GM12878 (cell line): ENCODE results near the gene ANP32E. TPM values are rescaled to one million over a fixed set of nuclear protein-coding genes. Genes with fewer than 3 reads are reported as not detected.

ENCODE experiments used
- ATAC-seq: fragments of 200-7000 bp; cut with Tn5 transposase; 3 replicates; pipeline ENCODE4 v1.9.1; 2020; ENCODE audit warnings: mild to moderate bottlenecking, moderate library complexity
- BruUV-seq: library from RNA; stranded (reverse); fragments of 400-500 nt; replicated peaks from 2 replicates; lab custom pipeline; 2021; lab: Mats Ljungman, UMichigan
- CTCF ChIA-PET: fragments of 300-600 bp; sonication (Branson Sonifier 250); formaldehyde crosslinking; extraction: SDS; loops from one replicate; lab custom pipeline; 2021; ENCODE audit warnings: inconsistent platforms; lab: Yijun Ruan, JAX
- POLR2A ChIA-PET: fragments of 350-600 bp; formaldehyde crosslinking; extraction: SDS; loops from one replicate; lab custom pipeline; 2021; ENCODE audit warnings: inconsistent platforms; lab: Charles Lee
- RAD21 ChIA-PET: fragments of 300-600 bp; sonication (Branson Sonifier 250); formaldehyde crosslinking; loops from one replicate; lab custom pipeline; 2023; ENCODE audit warnings: antibody characterized with exemption; ENCODE audit not compliant: unreplicated experiment; lab: Charles Lee
- SMC1A ChIA-PET: fragments of 300-600 bp; sonication (Branson Sonifier 250); formaldehyde crosslinking; loops from one replicate; lab custom pipeline; 2023; ENCODE audit not compliant: unreplicated experiment, uncharacterized antibody; lab: Charles Lee
- DNase-seq: peaks from one replicate; pipeline ENCODE4 v3.0.0-alpha.2; 2011; ENCODE audit warnings: low read depth, low spot score
- FAIRE-seq: peaks from 3 replicates; lab custom pipeline; 2011; peaks lifted over from hg19 to GRCh38; lab: Jason Lieb, UNC
- H2AFZ ChIP-seq: 2 replicates; pipeline ENCODE4 v1.6.0; 2011; ENCODE audit warnings: low read depth, low read length, control low read depth; ENCODE audit not compliant: control insufficient read depth
- H3K27ac ChIP-seq: 2 replicates; pipeline ENCODE4 v1.5.1; 2011; ENCODE audit warnings: control low read depth; ENCODE audit not compliant: control insufficient read depth, insufficient read depth
- H3K27me3 ChIP-seq, 2 experiments: replicated peaks in 1 of 2; 2 replicates each; pipeline versions ENCODE4 v1.6.0 to v1.6.1; 2011; ENCODE audit warnings: low read length in 1 of 2; ENCODE audit not compliant: control insufficient read depth in 2 of 2, insufficient read depth in 2 of 2
- H3K36me3 ChIP-seq, 2 experiments: 2 replicates each; pipeline ENCODE4 v1.5.1; 2011; ENCODE audit warnings: low read length in 1 of 2; ENCODE audit not compliant: control insufficient read depth in 2 of 2, insufficient read depth in 2 of 2
- H3K4me1 ChIP-seq: 2 replicates; pipeline ENCODE4 v1.6.1; 2011; ENCODE audit warnings: mild to moderate bottlenecking, low read length, moderate library complexity, mixed read lengths; ENCODE audit not compliant: control insufficient read depth, insufficient read depth
- H3K4me2 ChIP-seq: 2 replicates; pipeline ENCODE4 v1.6.0; 2011; ENCODE audit warnings: control low read depth; ENCODE audit not compliant: control insufficient read depth, insufficient read depth
- H3K4me3 ChIP-seq: fragments of 200-600 bp; sonication (generic); 2 replicates; pipeline ENCODE4 v1.5.1; 2016
- H3K79me2 ChIP-seq: 2 replicates; pipeline ENCODE4 v1.6.0; 2011; ENCODE audit warnings: low read length; ENCODE audit not compliant: control insufficient read depth, insufficient read depth
- H3K9ac ChIP-seq: 2 replicates; pipeline ENCODE4 v1.8.0; 2011; ENCODE audit warnings: low read length, control low read depth, mixed read lengths; ENCODE audit not compliant: control insufficient read depth, insufficient read depth
- H3K9me3 ChIP-seq: replicated peaks from 3 replicates; pipeline ENCODE4 v1.5.1; 2011; ENCODE audit warnings: mild to moderate bottlenecking, low read length; ENCODE audit not compliant: control insufficient read depth, insufficient read depth
- H4K20me1 ChIP-seq: 2 replicates; pipeline ENCODE4 v1.6.0; 2011; ENCODE audit not compliant: control insufficient read depth, insufficient read depth
- FOS ChIP-seq: IDR thresholded peaks from 3 replicates; pipeline ENCODE4 v1.6.1; 2011; ENCODE audit warnings: borderline replicate concordance; ENCODE audit not compliant: insufficient read length; ENCODE audit errors: extremely low read depth
- JUNB ChIP-seq: IDR thresholded peaks from 2 replicates; pipeline ENCODE4 v1.6.1; 2016; ENCODE audit warnings: antibody characterized with exemption, mild to moderate bottlenecking
- MTA2 ChIP-seq: fragments of 450-650 bp; IDR thresholded peaks from 2 replicates; pipeline ENCODE4 v1.6.1; 2016; ENCODE audit warnings: low read depth, mild to moderate bottlenecking, moderate library complexity
- RAD21 ChIP-seq: IDR thresholded peaks from 2 replicates; pipeline ENCODE4 v1.6.1; 2011; ENCODE audit warnings: mild to moderate bottlenecking, low read depth, low read length, moderate library complexity; ENCODE audit not compliant: insufficient read depth
- RCOR1 ChIP-seq: conservative IDR thresholded peaks from 2 replicates; pipeline ENCODE4 v1.6.1; 2012; ENCODE audit warnings: low read depth, low read length, improper control_type of control experiment
- SUZ12 ChIP-seq: fragments of 200-600 bp; sonication (generic); IDR thresholded peaks from one replicate; pipeline ENCODE4 v1.6.1; 2018; ENCODE audit warnings: antibody characterized with exemption, mild to moderate bottlenecking; ENCODE audit not compliant: unreplicated experiment
- ZNF207 ChIP-seq: fragments of 450-650 bp; IDR thresholded peaks from 2 replicates; pipeline ENCODE4 v1.6.1; 2014; ENCODE audit warnings: antibody characterized with exemption, mild to moderate bottlenecking, borderline replicate concordance
- WGBS: methylation state at CpG from one replicate; pipeline ENCODE4 v1.1.6; 2016; ENCODE audit warnings: low lambda C conversion rate; ENCODE audit not compliant: insufficient replicate concordance, insufficient coverage; ENCODE audit errors: missing lambda C conversion rate; 5-methylcytosine and 5-hydroxymethylcytosine counted together
- in situ Hi-C: fragments of 300-500 bp; cut with MboI; formaldehyde crosslinking; loops from 9 replicates; pipeline ENCODE4 v1.14.3; 2018; ENCODE audit warnings: mixed read lengths
- intact Hi-C: fragments of 100-400 bp; cut with micrococcal nuclease; formaldehyde crosslinking; loops from one replicate; pipeline ENCODE4 v1.14.2; 2022; ENCODE audit not compliant: unreplicated experiment
- polyA plus RNA-seq, 11 experiments: library from polyadenylated mRNA; depleted of rRNA in 4 of 11; unstranded in 6 of 11; stranded (reverse) in 5 of 11; fragments of >200 nt; fragmentation: Nextera tagmentation in 4 of 11; fragmentation: Illumina TruSeq in 1 of 11; extraction: Ambion mirVana in 4 of 11; extraction: Trizol in 1 of 11; gene quantifications; 1 replicate in 1 of 11; 2 replicates in 10 of 11; pipeline versions ENCODE4 v1.2.1 to v1.2.3, GENCODE V29; 2011 to 2016; ENCODE audit warnings: inconsistent platforms in 2 of 11, missing spikeins in 2 of 11, low read depth in 1 of 11
- total RNA-seq, 4 experiments: library from RNA; depleted of rRNA in 3 of 4; stranded (reverse); fragments of >200 nt in 3 of 4; fragmentation: Illumina TruSeq in 1 of 4; extraction: Trizol in 1 of 4; gene quantifications; 2 replicates each; pipeline versions ENCODE4 v1.2.1 to v1.2.3, GENCODE V29; 2013 to 2021
- TF ChIP-seq, protein P1 (sequence below): fragments of 150-350 bp; IDR thresholded peaks from 2 replicates; pipeline ENCODE4 v1.6.1; 2014; ENCODE audit warnings: mild to moderate bottlenecking, low read depth, low read length
- TF ChIP-seq, protein P2 (sequence below): IDR thresholded peaks from 2 replicates; pipeline ENCODE4 v1.6.1; 2011; ENCODE audit warnings: mild to moderate bottlenecking, low read depth, low read length, moderate library complexity; ENCODE audit not compliant: insufficient replicate concordance
- TF ChIP-seq, protein P3 (sequence below): fragments of 450-650 bp; IDR thresholded peaks from 2 replicates; pipeline ENCODE4 v1.6.1; 2017; ENCODE audit warnings: mild to moderate bottlenecking, low read depth, inconsistent platforms; ENCODE audit not compliant: poor library complexity, severe bottlenecking
- TF ChIP-seq, protein P4 (sequence below): fragments of 450-650 bp; formaldehyde crosslinking; IDR thresholded peaks from 2 replicates; pipeline ENCODE4 v1.4.0; 2022; ENCODE audit warnings: mild to moderate bottlenecking, moderate library complexity
- TF ChIP-seq, protein P5 (sequence below): fragments of 450-650 bp; IDR thresholded peaks from 2 replicates; pipeline ENCODE4 v1.6.1; 2016; ENCODE audit warnings: mild to moderate bottlenecking

Gene ANP32E
- total and polyA plus RNA-seq, 10 of the 15 experiments (the other 5 are each of a cell fraction or from before 2014, with no cell fraction given), result 59.2 to 250 (median 121) TPM

DNA sequence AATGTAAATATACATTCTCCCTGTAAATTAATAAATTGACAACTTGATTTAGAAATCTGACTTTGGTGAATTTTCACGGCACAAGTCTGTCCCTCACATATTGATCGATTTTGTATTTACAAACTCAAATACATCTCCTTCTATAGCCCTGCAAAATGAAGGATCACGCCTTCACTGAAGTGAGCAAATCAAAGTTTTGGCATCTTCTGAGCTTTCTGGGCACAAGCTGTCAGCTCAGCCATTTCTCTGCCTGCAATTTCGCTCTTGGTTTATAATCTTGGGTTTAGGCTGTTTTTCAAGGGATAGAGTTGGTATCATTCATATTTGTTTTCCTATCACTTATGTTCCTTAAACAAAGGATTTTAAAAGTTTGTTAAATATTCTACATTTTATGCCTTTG is 25.8 kb downstream of the ANP32E start:
- DNase-seq (no peak), ATAC-seq (no peak), FAIRE-seq (no peak)
- no peaks in the 10 kb centered on the region for H3K4me1 ChIP-seq
- H4K20me1 ChIP-seq, result no peaks in the 10 kb centered on the region
- no TSS peak for BruUV-seq
- no peaks in the 10 kb centered on the region for H3K27me3 ChIP-seq
- no peak overlapping the region for H3K4me2 ChIP-seq
- SMC1A ChIA-PET, result interaction anchor here (0.8 to 1.2 kb wide), 2 partner anchors 9 to 23 kb away, joined by 3 read pairs; no protein-coding TSS in a partner anchor
- RAD21 ChIA-PET, result no interaction called here
- no peak overlapping the region for H3K27ac ChIP-seq
- in situ Hi-C loops, result no loop called here
- no peaks in the 10 kb centered on the region for H3K79me2 ChIP-seq
- CTCF ChIA-PET, result no interaction called here
- H3K9me3 ChIP-seq, result no peaks in the 10 kb centered on the region
- intact Hi-C loops, result no loop called here
- H3K4me3 ChIP-seq, result no peak overlapping the region
- H3K9ac ChIP-seq, result no peak overlapping the region
- H2AFZ ChIP-seq, result no peak overlapping the region
- POLR2A ChIA-PET, result no interaction called here
- no peaks in the 10 kb centered on the region for H3K36me3 ChIP-seq
- 70% methylated on average over 4 of the region's 4 CpGs for WGBS
- no peak for TF ChIP-seq MTA2
- no peak for TF ChIP-seq ZNF207
- TF ChIP-seq, protein P1, sequence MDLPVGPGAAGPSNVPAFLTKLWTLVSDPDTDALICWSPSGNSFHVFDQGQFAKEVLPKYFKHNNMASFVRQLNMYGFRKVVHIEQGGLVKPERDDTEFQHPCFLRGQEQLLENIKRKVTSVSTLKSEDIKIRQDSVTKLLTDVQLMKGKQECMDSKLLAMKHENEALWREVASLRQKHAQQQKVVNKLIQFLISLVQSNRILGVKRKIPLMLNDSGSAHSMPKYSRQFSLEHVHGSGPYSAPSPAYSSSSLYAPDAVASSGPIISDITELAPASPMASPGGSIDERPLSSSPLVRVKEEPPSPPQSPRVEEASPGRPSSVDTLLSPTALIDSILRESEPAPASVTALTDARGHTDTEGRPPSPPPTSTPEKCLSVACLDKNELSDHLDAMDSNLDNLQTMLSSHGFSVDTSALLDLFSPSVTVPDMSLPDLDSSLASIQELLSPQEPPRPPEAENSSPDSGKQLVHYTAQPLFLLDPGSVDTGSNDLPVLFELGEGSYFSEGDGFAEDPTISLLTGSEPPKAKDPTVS, result no peak
- TF ChIP-seq, protein P2, sequence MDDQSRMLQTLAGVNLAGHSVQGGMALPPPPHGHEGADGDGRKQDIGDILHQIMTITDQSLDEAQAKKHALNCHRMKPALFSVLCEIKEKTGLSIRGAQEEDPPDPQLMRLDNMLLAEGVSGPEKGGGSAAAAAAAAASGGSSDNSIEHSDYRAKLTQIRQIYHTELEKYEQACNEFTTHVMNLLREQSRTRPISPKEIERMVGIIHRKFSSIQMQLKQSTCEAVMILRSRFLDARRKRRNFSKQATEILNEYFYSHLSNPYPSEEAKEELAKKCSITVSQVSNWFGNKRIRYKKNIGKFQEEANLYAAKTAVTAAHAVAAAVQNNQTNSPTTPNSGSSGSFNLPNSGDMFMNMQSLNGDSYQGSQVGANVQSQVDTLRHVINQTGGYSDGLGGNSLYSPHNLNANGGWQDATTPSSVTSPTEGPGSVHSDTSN, result no peak
- TF ChIP-seq, protein P3, sequence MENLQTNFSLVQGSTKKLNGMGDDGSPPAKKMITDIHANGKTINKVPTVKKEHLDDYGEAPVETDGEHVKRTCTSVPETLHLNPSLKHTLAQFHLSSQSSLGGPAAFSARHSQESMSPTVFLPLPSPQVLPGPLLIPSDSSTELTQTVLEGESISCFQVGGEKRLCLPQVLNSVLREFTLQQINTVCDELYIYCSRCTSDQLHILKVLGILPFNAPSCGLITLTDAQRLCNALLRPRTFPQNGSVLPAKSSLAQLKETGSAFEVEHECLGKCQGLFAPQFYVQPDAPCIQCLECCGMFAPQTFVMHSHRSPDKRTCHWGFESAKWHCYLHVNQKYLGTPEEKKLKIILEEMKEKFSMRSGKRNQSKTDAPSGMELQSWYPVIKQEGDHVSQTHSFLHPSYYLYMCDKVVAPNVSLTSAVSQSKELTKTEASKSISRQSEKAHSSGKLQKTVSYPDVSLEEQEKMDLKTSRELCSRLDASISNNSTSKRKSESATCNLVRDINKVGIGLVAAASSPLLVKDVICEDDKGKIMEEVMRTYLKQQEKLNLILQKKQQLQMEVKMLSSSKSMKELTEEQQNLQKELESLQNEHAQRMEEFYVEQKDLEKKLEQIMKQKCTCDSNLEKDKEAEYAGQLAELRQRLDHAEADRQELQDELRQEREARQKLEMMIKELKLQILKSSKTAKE, result no peak
- TF ChIP-seq FOS, result no peak
- no peak for TF ChIP-seq JUNB
- TF ChIP-seq, protein P4, sequence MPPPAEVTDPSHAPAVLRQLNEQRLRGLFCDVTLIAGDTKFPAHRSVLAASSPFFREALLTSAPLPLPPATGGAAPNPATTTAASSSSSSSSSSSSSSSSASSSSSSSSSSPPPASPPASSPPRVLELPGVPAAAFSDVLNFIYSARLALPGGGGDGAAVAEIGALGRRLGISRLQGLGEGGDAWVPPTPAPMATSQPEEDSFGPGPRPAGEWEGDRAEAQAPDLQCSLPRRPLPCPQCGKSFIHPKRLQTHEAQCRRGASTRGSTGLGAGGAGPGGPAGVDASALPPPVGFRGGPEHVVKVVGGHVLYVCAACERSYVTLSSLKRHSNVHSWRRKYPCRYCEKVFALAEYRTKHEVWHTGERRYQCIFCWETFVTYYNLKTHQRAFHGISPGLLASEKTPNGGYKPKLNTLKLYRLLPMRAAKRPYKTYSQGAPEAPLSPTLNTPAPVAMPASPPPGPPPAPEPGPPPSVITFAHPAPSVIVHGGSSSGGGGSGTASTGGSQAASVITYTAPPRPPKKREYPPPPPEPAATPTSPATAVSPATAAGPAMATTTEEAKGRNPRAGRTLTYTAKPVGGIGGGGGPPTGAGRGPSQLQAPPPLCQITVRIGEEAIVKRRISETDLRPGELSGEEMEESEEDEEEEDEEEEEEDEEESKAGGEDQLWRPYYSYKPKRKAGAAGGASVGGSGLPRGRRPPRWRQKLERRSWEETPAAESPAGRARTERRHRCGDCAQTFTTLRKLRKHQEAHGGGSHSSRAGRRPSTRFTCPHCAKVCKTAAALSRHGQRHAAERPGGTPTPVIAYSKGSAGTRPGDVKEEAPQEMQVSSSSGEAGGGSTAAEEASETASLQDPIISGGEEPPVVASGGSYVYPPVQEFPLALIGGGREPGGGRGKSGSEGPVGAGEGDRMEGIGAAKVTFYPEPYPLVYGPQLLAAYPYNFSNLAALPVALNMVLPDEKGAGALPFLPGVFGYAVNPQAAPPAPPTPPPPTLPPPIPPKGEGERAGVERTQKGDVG, result no peak
- TF ChIP-seq RAD21, result no peak
- no peak for TF ChIP-seq SUZ12
- no peak for TF ChIP-seq RCOR1
- TF ChIP-seq, protein P5, sequence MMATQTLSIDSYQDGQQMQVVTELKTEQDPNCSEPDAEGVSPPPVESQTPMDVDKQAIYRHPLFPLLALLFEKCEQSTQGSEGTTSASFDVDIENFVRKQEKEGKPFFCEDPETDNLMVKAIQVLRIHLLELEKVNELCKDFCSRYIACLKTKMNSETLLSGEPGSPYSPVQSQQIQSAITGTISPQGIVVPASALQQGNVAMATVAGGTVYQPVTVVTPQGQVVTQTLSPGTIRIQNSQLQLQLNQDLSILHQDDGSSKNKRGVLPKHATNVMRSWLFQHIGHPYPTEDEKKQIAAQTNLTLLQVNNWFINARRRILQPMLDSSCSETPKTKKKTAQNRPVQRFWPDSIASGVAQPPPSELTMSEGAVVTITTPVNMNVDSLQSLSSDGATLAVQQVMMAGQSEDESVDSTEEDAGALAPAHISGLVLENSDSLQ, result no peak
